ENCODE measurements around the gene SF3A2.

SF3A2 gene

GRCh38 chr19:2208975-2209374 is 27.6 kb upstream of the SF3A2 start:
- DNase-seq = no peak

- no peak for DNase-seq
Measured at GRCh38 chr19:2209408-2209807, 27.2 kb upstream of the SF3A2 start.

- no peak for DNase-seq
Measured at GRCh38 chr19:2210206-2210605, 26.4 kb upstream of the SF3A2 start.

GRCh38 chr19:2210987-2211740 is 25.5 kb upstream of the SF3A2 start:
- DNase-seq = no peak

- no peak for DNase-seq
Measured at GRCh38 chr19:2212861-2213711, 23.5 kb upstream of the SF3A2 start.

GRCh38 chr19:2213799-2214198 is 22.8 kb upstream of the SF3A2 start:
- no peak for DNase-seq

GRCh38 chr19:2214251-2214650 is 22.4 kb upstream of the SF3A2 start:
- no peak for DNase-seq

GRCh38 chr19:2215281-2215751 is 21.3 kb upstream of the SF3A2 start:
- DNase-seq = no peak

- no peak for DNase-seq
Measured at GRCh38 chr19:2216361-2217225, 20.0 kb upstream of the SF3A2 start.

- no peak for DNase-seq
Measured at GRCh38 chr19:2217591-2217990, 19.0 kb upstream of the SF3A2 start.

GRCh38 chr19:2219726-2220125 is 16.9 kb upstream of the SF3A2 start:
- DNase-seq = no peak

- DNase-seq = no peak
Measured at GRCh38 chr19:2221250-2221831, 15.3 kb upstream of the SF3A2 start.

- DNase-seq = no peak
Measured at GRCh38 chr19:2221918-2222317, 14.7 kb upstream of the SF3A2 start.

- no peak for DNase-seq
Measured at GRCh38 chr19:2223391-2223790, 13.2 kb upstream of the SF3A2 start.

GRCh38 chr19:2223959-2224358 is 12.7 kb upstream of the SF3A2 start:
- no peak for DNase-seq

GRCh38 chr19:2224754-2225349 is 11.8 kb upstream of the SF3A2 start:
- no peak for DNase-seq

- DNase-seq = no peak
Measured at GRCh38 chr19:2225415-2226050, 11.1 kb upstream of the SF3A2 start.

- no peak for DNase-seq
Measured at GRCh38 chr19:2226051-2226839, 10.4 kb upstream of the SF3A2 start.

- no peak for DNase-seq
Measured at GRCh38 chr19:2226840-2227360, 9.7 kb upstream of the SF3A2 start.

GRCh38 chr19:2227415-2228156 is 9.0 kb upstream of the SF3A2 start:
- no peak for DNase-seq

Data from NCI-H748 treated with DMSO at 0.1 percent for 48 hours (cell line).